Esophagus muscularis mucosa (tissue), 3 donors: ENCODE measurements around the gene NXT1.

ENCODE experiments used
- CTCF ChIP-seq, 3 experiments: fragments of 200-600 bp in 2 of 3; fragments of 450-650 bp in 1 of 3; sonication (generic) in 2 of 3; IDR thresholded peaks; one replicate each; pipeline ENCODE4 v1.5.1; 2017 to 2019; ENCODE audit warnings: antibody characterized with exemption in 3 of 3, mild to moderate bottlenecking in 2 of 3, moderate library complexity in 1 of 3
- POLR2A ChIP-seq: fragments of 450-650 bp; IDR thresholded peaks from one replicate; pipeline ENCODE4 v1.6.1; 2017; ENCODE audit warnings: antibody characterized with exemption, moderate library complexity, mild to moderate bottlenecking, low read depth

DNA sequence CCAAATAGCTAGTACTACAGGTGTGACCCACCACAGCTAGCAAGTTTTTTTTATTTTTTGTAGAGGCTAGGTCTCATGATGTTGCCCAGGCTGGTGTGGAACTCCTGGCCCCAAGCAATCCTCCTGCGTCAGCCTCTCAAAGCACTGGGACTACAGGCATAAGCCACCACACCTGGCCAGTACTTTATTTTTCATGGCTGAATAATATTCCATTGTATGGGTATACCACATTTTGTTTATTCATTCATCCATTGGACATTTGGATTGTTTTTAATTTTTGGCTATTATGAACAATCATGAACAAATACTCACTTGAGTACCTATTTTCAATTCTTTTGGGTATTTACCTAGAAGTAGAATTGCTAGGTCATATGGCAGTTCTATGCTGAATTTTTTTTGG is 7.0 kb upstream of the NXT1 start:
- TF ChIP-seq POLR2A (no peak), CTCF (IDR thresholded peaks at IDR 0.05) (no peak)
